Stimulated activated CD4-positive, alpha-beta T cell treated with anti-CD3 and anti-CD28 coated beads, Interleukin-15, amount 100 ng/mL, for 24 hours (primary cell): ENCODE data around the gene COL4A4.

Experiments used
- DNase-seq: peaks from one replicate; pipeline ENCODE4 v3.0.0-alpha.2; 2020

COL4A4 gene

DNA sequence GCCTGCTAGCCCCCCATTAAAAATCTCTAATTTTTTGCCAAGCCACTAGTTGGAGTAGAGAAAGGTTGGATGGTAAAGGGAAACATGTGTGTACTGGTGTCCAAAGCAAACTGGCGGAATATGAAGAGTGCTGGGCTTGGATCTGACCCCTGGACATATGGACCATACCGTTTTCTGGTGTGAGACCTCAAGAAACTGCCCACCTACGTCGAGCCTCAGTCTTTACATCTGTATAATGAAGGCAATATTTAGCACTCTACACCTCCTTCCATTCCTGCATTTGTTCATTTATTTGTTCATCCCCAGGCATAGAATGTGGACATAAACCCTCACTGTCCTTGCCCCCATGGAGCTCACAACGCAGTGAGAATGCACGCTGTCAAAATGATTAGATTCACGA, 185.7 kb downstream of the COL4A4 start:
- DNase-seq, result no peak

DNA sequence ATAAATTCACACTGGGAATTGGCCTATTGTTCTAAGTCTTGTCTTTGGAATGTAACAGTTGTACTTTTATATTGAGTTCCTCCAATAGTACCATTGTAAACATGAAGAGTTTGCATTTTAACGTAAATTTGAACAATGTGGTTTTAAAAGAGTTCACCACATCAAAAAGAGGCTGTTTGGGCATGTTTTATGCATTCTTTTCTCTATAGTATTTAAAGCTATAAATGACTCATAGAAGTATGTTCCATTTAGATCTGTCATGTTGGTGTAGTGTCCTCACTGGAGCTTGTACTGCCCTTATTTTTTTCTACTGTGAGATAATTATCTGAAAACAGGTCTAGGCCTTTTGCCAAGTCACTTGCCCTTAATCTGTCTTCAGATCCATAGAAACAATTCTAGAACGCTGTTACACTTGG, 186.2 kb downstream of the COL4A4 start:
- DNase-seq, result no peak

DNA sequence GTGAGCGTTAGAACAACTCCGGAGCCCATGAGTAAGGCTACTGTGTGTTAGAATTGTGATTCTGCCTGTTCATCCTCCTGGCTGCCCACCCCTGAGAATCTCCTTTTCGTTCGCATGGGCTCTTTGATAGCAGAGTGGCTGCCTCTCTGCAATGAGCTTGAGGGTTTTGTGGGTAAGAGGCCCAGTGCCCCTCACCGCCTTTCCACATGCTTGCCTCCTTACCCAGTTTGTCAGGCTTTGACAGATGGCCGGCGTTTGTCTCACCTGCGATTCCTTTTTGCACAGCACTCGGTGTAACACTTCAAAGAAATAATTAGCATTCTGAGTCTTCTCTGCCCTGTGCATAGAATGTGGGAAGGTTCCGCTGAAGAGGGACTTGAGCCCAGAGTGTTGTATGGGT, 190.2 kb downstream of the COL4A4 start:
- DNase-seq, result no peak

DNA sequence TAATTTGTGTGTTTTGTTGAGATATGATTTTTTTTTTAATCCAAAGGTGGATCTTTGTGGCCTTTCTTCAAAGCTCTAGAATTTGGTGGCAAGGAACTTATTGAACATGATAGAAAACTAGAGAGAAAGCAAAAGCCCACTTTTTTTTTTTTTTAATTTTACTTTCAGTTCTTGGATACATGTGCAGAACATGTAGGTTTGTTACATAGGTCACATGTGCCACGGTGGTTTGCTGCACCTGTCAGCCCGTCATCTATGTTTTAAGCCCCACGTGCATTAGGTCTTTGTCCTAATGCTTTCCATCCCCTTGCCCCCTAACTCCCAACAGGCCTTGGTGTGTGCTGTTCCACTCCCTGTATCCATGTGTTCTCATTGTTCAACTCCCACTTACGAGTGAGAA, 192.2 kb downstream of the COL4A4 start:
- DNase-seq, result no peak

DNA sequence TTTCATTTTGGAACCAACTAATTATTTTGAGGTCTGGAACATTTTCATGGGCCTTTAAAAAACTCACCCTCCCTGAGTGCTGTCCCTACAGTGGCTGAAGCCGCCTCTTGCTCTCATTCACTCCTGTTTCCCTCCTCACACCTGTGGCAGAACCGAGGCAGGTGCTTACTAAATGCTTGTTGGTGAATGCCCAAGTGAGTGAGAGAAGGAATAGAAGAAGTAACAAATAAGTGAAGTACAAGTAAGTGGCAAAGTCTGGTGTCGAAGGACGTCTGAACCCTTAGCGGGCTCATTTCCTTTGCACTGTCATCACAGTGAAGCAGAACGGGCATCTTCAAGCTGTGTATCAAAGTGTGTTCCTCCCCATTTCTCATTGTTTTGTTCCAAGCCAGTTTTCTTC, 192.9 kb downstream of the COL4A4 start:
- DNase-seq, result no peak

DNA sequence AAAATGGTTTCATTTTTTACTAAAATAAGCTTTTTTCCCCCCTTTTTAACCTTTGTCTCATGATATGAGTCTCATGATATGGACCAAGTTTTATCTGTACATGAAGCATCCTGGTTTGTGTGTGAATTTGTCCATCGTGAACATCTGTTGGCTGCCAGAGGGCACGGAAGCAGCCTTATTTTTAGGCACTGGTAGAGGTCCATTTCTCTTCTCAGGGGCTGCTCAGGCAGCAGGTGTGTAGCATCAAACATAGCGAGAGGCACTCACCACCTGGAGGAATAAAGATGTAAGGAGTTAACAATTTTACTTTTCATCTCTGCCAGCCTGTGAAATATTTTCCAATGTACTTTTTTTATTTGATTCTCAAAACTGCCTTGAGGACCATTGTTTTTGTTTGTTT, 193.6 kb downstream of the COL4A4 start:
- no peak for DNase-seq

DNA sequence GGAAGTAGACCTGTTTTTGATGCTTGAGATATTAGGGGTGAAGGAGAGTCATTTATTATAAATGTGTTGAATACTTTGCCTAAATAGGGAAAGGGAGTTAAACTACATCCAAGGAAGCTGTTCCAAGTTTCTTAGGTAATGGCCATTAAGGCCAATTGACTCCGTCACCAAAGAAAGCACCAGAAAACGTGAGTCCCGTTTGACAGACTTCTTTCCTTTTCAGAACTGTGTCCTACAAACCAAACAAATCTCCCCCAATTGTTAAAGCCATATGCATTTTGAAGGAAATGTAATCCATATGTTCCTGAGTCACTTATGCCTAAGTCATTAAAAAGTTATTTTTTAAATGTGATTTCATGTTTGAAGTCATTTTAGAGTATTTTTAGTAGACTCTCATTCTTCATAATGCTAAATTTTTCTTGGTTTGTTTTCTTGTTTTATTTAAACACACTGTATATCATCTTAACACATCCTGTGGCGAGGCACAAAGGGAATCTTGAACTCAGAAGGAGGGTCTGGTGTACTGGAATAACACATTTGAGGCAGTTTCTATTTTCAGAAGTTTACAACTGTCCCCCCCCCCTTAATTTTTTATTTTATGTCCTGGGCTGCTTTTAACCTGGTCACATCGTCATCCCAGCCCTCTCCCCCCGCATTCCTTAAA, 194.5 kb downstream of the COL4A4 start:
- no peak for DNase-seq

DNA sequence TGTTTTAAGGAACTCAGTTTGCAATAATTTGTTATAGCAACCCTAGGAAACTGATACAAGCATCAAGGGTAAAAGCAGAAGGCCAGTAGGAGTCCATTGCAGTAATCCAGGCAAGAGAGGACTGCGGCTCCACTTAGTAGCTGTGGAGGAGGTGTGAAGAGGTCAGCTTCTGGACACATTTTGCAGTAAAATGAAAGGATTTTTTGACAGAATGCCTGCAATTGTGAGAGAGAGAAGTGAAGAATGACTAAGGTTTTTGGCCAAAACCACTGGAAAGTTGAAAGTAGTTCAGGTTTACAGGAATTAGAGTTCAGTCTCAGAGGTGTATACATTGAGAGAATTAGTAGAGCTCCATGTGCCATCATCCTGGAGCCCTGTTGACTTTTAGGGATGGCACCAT, 198.6 kb downstream of the COL4A4 start:
- DNase-seq, result no peak

DNA sequence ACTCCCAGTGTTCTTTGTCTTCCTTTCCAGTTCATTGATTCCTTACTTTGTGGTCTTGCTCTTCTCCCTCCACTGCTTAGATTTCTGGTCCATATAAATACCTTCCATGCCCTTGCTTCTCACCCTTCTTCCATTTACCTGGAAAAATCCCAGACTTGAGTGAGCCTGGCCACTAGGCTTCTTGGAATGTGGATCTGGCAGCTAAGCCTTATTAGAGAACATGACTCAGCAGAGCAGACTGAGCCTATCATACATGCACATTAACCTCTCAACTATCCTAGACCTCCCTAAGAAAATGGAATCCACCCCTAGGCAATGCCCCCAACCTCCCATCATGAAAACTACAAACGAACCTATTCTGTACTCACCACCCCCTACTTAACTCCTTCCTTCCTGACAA, 200.5 kb downstream of the COL4A4 start:
- no peak for DNase-seq

DNA sequence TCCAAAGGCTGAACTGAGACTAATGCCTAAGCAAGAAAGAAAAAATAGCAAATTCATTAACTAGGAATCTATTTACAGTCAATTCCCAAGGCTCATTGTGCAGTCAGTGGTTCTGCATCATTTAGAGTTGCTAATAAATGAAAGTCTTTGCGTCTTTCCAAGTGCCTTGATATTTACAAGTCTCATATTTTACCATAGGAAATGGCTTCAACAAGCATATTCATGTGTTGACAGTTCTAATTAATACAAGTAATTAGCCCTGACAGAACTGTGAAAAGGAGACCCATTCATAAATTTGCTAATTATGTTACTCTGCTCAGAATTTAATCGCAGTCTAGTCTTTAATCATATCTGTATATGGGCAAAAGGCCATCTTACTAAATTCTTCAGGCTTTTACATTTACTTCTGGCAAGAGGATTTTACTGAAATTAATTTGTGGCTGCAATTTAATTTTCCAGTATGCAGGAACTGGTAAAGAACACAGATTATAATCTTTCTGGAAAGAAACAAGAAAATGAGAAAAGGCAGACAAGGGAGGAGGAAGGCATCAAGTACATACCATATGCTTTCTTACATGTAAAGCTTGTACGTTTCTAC, 201.7 kb downstream of the COL4A4 start:
- DNase-seq, result no peak

DNA sequence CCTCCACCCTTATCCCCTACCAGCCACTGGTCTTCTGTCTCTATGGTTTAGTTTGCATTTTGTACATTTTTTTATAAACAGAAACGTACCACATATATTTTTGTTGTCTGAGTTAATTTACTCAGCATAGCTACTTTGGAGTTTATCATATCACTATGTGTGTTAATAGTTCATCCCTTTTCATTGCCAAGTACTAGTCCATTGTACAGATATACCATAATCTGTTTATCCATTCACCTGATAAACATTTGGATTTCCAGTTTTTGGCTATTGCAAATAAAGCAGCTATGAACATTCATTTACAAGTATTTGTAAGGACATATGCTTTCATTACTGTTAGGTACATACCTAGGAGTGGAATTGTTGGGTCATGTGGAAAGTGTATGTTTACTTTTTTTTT, 204.6 kb downstream of the COL4A4 start:
- DNase-seq, result no peak

DNA sequence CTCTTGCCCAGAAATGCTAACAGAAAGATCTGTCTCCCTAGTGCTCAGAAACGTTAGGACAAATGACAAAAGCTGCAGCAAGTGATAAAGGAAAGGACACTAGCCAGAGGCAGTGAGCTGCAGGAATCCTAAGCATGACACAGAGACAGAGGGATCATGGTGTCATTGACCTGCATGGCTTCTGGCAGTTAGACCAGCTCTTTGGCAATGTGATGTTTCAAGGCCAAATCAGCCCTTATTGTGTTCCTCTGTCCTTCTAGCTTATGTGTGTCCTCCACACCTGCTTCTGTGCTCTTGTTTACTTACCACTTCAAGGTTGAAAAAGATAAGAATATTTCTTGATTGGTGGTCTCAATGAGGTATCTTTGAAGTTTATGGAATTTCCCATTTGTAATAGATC, 207.3 kb downstream of the COL4A4 start:
- no peak for DNase-seq

DNA sequence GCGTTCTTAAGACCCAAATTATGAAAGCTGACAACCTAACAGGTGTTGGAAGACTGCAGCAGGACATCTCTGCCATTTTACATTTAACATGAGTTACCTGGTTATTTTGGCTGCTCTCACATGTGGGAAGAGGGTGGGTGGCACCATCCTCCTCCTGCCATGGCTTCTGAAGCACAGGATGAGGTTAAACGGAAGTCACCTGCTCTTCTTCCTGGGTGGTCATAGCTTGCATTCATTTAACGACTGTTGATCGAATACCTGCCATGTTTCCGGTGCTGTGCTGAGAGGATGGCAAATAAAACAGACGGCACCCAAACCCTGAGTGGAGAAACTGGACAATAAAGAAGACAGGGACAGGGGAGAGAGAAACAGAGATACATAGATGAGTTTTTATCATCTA, 210.2 kb downstream of the COL4A4 start:
- DNase-seq, result no peak

DNA sequence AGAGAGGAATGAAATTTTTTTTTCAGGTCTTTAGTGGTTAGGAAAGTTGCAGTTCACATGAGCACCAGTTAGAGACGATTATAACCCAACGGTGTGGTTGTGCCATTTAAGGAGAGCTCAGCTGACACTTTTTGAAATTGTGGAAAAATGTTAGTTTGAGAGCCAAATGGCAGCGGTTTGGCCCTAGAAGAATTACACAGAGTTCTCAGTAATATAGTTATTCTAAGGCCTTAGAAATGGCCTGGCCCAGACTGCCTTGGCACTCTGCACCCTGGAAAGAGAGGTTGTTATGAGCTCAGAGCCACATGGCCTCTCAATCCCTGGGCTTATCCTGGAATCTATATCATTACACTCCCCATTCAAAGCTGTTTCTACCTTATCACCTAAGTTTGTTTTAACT, 210.8 kb downstream of the COL4A4 start:
- no peak for DNase-seq
